ENCODE data around the gene RNF126.

The RNF126 gene

GRCh38 chr19:682678-683320, 19.8 kb upstream of the RNF126 start:
- TF ChIP-seq CTCF (IDR thresholded peaks at IDR 0.05; ENCODE audit: borderline replicate concordance, extremely low read depth, low read length, poor library complexity, severe bottlenecking) (no peak), EZH2 (IDR thresholded peaks at IDR 0.05; ENCODE audit: borderline replicate concordance, low read depth, low read length, severe bottlenecking) (no peak)
- H3K27ac ChIP-seq (ENCODE audit: low read length), result no peak overlapping the region
- no peak for ATAC-seq (ENCODE audit: insufficient read depth, low read depth)
- H3K36me3 ChIP-seq (ENCODE audit: insufficient read depth, low read length), result no peaks in the 10 kb centered on the region; the same call in 1 of the 2 replicates
- no peak overlapping the region for H3K4me2 ChIP-seq (ENCODE audit: insufficient read depth, low read length)
- no peak for DNase-seq
- no peak overlapping the region for H3K4me3 ChIP-seq (ENCODE audit: low read depth in 1 of 2, low read length in 2 of 2)
- no peak overlapping the region for H2AFZ ChIP-seq (ENCODE audit: low read depth, low read length)
- H3K9me3 ChIP-seq (ENCODE audit: insufficient read depth, low read length, severe bottlenecking), result no peaks in the 10 kb centered on the region
- H3K79me2 ChIP-seq (ENCODE audit: insufficient read depth, low read length), result peaks cover 9% of the 10 kb centered on the region
- H4K20me1 ChIP-seq (ENCODE audit: insufficient read depth, low read length), result peaks cover 14% of the 10 kb centered on the region
- H3K27me3 ChIP-seq (ENCODE audit: insufficient read depth, low read length, poor library complexity), result no peaks in the 10 kb centered on the region
- H3K4me1 ChIP-seq (ENCODE audit: insufficient read depth, low read length), result peaks cover 19% of the 10 kb centered on the region
- no peak overlapping the region for H3K9ac ChIP-seq (ENCODE audit: low read depth, low read length)

DNA sequence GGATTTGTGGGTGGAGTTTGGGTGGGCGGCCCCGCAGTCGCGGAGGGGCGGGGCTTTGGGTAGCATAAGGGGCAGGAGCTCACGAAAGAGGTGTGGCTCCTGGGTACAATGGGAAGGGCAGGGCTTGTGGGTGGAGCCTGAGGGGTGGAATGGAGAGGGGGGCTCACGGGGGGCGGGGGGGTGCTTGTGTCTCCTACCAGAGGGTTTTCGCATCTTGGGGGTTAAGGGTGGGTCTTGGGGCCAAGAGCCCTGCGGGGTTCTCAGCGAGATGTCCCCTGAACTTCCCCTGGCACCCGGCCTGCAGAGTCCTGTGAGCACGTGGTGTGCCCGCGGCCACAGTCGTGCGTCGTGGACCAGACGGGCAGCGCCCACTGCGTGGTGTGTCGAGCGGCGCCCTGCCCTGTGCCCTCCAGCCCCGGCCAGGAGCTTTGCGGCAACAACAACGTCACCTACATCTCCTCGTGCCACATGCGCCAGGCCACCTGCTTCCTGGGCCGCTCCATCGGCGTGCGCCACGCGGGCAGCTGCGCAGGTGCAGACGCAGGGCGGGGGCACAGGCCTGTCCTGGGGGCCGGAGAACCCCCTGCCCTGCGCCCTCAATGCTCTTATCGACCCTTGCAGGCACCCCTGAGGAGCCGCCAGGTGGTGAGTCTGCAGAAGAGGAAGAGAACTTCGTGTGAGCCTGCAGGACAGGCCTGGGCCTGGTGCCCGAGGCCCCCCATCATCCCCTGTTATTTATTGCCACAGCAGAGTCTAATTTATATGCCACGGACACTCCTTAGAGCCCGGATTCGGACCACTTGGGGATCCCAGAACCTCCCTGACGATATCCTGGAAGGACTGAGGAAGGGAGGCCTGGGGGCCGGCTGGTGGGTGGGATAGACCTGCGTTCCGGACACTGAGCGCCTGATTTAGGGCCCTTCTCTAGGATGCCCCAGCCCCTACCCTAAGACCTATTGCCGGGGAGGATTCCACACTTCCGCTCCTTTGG, 18.3 kb upstream of the RNF126 start:
- Histone ChIP-seq H3K79me2 (ENCODE audit: insufficient read depth, low read length) (peaks cover 9% of the 10 kb centered on the region), H3K4me1 (ENCODE audit: insufficient read depth, low read length) (peaks cover 19% of the 10 kb centered on the region), H2AFZ (ENCODE audit: low read depth, low read length) (peak overlapping the region; percentile 99), H3K4me3 (ENCODE audit: low read depth in 1 of 2, low read length in 2 of 2) (peak overlapping the region in 1 of 2 experiments; percentile 70; a peak in 3 of 4 replicates), H3K9ac (ENCODE audit: low read depth, low read length) (peak overlapping the region; percentile 54; the same call in 1 of the 2 replicates), H3K9me3 (ENCODE audit: insufficient read depth, low read length, severe bottlenecking) (no peaks in the 10 kb centered on the region), H3K27me3 (ENCODE audit: insufficient read depth, low read length, poor library complexity) (no peaks in the 10 kb centered on the region), H3K36me3 (ENCODE audit: insufficient read depth, low read length) (no peaks in the 10 kb centered on the region; the same call in 1 of the 2 replicates), H4K20me1 (ENCODE audit: insufficient read depth, low read length) (peaks cover 18% of the 10 kb centered on the region), H3K27ac (ENCODE audit: low read length) (peak overlapping the region; percentile 94), H3K4me2 (ENCODE audit: insufficient read depth, low read length) (peak overlapping the region; percentile 92)
- TF ChIP-seq EZH2 (IDR thresholded peaks at IDR 0.05; ENCODE audit: borderline replicate concordance, low read depth, low read length, severe bottlenecking) (no peak), CTCF (IDR thresholded peaks at IDR 0.05; ENCODE audit: borderline replicate concordance, extremely low read depth, low read length, poor library complexity, severe bottlenecking) (no peak)
- ATAC-seq (ENCODE audit: insufficient read depth, low read depth), result peak; percentile 71
- DNase-seq, result no peak

- H3K79me2 ChIP-seq (ENCODE audit: insufficient read depth, low read length), result peaks cover 9% of the 10 kb centered on the region
- H3K27me3 ChIP-seq (ENCODE audit: insufficient read depth, low read length, poor library complexity), result no peaks in the 10 kb centered on the region
- peak overlapping the region; percentile 91 to 96; a peak in 3 of 4 replicates for H3K4me3 ChIP-seq (ENCODE audit: low read depth in 1 of 2, low read length in 2 of 2)
- H3K9ac ChIP-seq (ENCODE audit: low read depth, low read length), result peak overlapping the region; percentile 100
- peaks cover 19% of the 10 kb centered on the region for H3K4me1 ChIP-seq (ENCODE audit: insufficient read depth, low read length)
- peak overlapping the region; percentile 92 for H3K4me2 ChIP-seq (ENCODE audit: insufficient read depth, low read length)
- H3K36me3 ChIP-seq (ENCODE audit: insufficient read depth, low read length), result no peaks in the 10 kb centered on the region; the same call in 1 of the 2 replicates
- ATAC-seq (ENCODE audit: insufficient read depth, low read depth), result peak; percentile 75
- peak overlapping the region; percentile 94 for H3K27ac ChIP-seq (ENCODE audit: low read length)
- DNase-seq, result peak; percentile 100
- peak overlapping the region; percentile 99 for H2AFZ ChIP-seq (ENCODE audit: low read depth, low read length)
- H4K20me1 ChIP-seq (ENCODE audit: insufficient read depth, low read length), result peaks cover 18% of the 10 kb centered on the region
- TF ChIP-seq CTCF (IDR thresholded peaks at IDR 0.05; ENCODE audit: borderline replicate concordance, extremely low read depth, low read length, poor library complexity, severe bottlenecking) (peak; percentile 71), EZH2 (IDR thresholded peaks at IDR 0.05; ENCODE audit: borderline replicate concordance, low read depth, low read length, severe bottlenecking) (no peak)
- no peaks in the 10 kb centered on the region for H3K9me3 ChIP-seq (ENCODE audit: insufficient read depth, low read length, severe bottlenecking)
These were observed 17.4 kb upstream of the RNF126 start for GRCh38 chr19:680287-681028.
